Brain microvascular endothelial cell (primary cell): ENCODE measurements around the gene DGKQ.
"Not testable (repeated sequence)": the region's sequence is repeated elsewhere in the genome, so short reads cannot be mapped to it uniquely, and the experiment has no call there.

Source experiments
- DNase-seq: peaks from one replicate; pipeline ENCODE4 v3.0.0-alpha.2; 2020
- H3K27ac ChIP-seq: fragments of 250-450 bp; sonication (Bioruptor Pico); 2 replicates; pipeline ENCODE4 v1.5.1; 2020; ENCODE audit warnings: mild to moderate bottlenecking, moderate library complexity
- H3K27me3 ChIP-seq: fragments of 250-450 bp; sonication (Bioruptor Pico); replicated peaks from 2 replicates; pipeline ENCODE4 v1.5.1; 2020; ENCODE audit warnings: mild to moderate bottlenecking
- H3K36me3 ChIP-seq: fragments of 250-450 bp; sonication (Bioruptor Pico); replicated peaks from 2 replicates; pipeline ENCODE4 v1.5.1; 2020; ENCODE audit warnings: mild to moderate bottlenecking
- H3K4me3 ChIP-seq: 2 replicates; pipeline ENCODE4 v1.5.1; 2011; ENCODE audit warnings: low read depth, mild to moderate bottlenecking, control low read depth, low read length, moderate library complexity
- in situ Hi-C: cut with HindIII; loops from 2 replicates; pipeline ENCODE4 v1.10.0; 2017; ENCODE audit warnings: low sequenced_read_pairs, low pct_ligation_motif_present
- TF ChIP-seq, protein P1 (sequence below): IDR thresholded peaks from 2 replicates; pipeline ENCODE4 v1.5.1; 2011; ENCODE audit warnings: low read depth, mild to moderate bottlenecking, moderate library complexity, low read length, control low read depth, inconsistent platforms; ENCODE audit errors: missing control alignments

DGKQ gene

DNA sequence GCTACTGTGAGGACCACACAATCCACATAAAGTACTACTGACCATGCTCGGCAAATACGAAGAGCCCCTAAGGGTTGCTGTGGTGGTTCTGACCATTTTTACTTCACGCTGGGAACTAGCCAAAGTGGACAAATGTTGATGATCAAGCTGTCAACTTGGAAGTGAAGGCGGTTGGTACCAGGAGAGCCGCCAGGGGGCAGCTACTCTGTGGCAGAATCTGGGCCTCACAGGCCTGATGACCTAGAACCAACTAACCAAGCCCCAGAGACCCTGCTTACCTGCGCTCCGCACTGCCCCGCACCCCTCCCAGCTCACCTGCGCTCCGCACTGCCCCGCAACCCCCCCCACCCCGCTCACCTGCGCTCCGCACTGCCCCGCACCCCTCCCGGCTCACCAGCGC is 46.8 kb downstream of the DGKQ start:
- Histone ChIP-seq H3K27me3 (no peaks in the 10 kb centered on the region), H3K36me3 (no peaks in the 10 kb centered on the region), H3K27ac (no peak overlapping the region), H3K4me3 (no peak overlapping the region)
- TF ChIP-seq, protein P1, sequence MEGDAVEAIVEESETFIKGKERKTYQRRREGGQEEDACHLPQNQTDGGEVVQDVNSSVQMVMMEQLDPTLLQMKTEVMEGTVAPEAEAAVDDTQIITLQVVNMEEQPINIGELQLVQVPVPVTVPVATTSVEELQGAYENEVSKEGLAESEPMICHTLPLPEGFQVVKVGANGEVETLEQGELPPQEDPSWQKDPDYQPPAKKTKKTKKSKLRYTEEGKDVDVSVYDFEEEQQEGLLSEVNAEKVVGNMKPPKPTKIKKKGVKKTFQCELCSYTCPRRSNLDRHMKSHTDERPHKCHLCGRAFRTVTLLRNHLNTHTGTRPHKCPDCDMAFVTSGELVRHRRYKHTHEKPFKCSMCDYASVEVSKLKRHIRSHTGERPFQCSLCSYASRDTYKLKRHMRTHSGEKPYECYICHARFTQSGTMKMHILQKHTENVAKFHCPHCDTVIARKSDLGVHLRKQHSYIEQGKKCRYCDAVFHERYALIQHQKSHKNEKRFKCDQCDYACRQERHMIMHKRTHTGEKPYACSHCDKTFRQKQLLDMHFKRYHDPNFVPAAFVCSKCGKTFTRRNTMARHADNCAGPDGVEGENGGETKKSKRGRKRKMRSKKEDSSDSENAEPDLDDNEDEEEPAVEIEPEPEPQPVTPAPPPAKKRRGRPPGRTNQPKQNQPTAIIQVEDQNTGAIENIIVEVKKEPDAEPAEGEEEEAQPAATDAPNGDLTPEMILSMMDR = peak; percentile 63
- no peak for DNase-seq
- in situ Hi-C loops = no loop called here

DNA sequence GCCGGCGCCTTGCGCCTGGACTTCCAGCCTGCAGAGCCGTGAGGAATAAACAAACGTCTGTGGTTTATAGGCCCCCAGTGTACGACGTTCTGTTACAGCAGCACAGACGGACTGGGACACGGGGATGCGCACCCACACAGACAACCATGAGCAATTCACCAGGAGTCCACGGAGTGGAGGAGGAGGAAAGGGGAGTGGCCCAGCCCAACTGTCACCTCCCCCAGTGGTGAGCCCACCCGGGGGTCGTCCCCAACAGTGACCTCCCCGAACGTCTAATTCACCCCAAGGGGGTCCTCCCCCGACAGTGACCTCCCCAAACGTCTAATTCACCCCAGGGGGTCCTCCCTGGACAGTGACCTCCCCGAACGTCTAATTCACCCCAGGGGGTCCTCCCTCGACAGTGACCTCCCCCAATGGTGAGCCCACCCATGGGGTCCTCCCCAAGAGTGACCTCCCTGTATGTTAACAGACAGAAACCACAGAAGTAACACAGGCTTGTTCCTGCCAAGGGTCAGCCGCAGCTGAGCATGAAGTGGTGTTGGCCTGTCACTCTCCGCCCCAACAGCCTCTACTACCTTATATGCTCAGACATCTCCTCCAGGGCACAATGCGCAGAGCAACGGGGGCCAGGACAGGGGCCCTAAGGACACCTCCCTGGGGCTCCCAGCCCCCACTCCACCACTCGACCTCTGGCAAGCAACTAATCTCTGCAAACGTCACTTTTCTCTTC is 47.4 kb downstream of the DGKQ start:
- no peaks in the 10 kb centered on the region for H3K27me3 ChIP-seq
- in situ Hi-C loops = no loop called here
- no peak for DNase-seq
- H3K4me3 ChIP-seq = no peak overlapping the region
- TF ChIP-seq, protein P1 = no peak
- H3K36me3 ChIP-seq = no peaks in the 10 kb centered on the region
- H3K27ac ChIP-seq = no peak overlapping the region

DNA sequence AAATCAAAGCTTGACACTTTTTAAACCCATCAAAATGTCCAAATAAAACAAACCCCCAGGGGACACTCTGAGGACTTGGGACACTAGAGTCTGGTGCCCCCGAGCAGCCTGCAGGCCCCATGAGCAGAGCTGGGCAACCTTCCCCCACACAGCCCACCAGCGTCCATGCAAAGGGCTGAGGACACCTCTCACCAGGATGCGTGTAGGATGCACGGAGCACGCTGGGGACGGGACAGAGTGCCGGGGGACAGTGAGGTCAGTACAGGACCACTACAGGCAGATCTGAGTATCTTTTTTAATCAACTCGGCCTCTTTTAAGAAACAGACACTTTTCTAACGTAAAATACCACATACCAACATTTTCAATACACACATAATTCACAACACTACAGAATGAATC is 48.2 kb downstream of the DGKQ start:
- TF ChIP-seq, protein P1 = no peak
- in situ Hi-C loops = no loop called here
- no peak overlapping the region for H3K4me3 ChIP-seq
- H3K27me3 ChIP-seq = no peaks in the 10 kb centered on the region
- DNase-seq = no peak
- no peaks in the 10 kb centered on the region for H3K36me3 ChIP-seq
- no peak overlapping the region for H3K27ac ChIP-seq

DNA sequence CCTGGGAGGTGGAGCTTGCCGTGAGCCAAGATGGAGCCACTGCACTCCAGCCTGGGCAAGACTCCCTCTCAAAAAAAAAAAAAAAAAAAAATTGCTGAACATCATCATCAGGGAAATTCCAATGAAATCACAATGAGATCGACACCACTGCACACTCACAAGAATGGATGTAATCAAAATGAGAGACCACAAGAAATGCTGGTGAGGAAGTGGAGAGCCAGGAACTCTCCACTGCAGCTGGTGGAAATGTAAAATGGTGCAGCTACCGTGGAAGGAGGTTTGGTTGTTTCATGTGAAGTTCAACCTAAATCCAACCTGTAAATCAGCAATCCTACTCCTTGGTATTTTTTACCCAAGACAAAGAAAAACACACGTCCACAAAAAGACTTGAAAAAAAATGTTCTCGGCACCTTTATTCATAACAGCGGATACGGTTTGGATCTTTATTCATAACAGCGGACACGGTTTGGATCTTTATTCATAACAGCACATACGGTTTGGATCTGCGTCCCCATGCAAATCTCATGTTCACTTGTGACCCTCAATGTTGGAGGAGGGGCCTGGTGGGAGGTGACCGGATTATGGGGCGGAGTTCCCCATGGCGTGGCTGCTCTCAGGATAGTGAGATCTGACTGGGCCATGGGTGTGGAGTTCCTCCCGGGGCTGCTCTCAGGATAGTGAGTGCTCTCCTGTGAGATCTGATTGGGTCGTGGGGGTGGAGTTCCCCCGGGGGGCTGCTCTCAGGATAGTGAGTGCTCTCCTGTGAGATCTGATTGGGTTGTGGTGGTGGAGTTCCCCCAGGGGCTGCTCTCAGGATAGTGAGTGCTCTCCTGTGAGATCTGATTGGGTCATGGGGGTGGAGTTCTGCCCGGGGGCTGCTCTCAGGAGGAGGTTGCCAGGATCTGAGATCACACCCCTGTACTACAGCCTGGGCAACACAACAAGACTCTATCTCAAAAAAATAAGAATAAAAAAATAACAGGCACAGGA is 49.0 kb downstream of the DGKQ start:
- no peak overlapping the region for H3K4me3 ChIP-seq
- TF ChIP-seq, protein P1 = no peak
- in situ Hi-C loops = no loop called here
- H3K27ac ChIP-seq = peak overlapping the region; percentile 32
- H3K27me3 ChIP-seq = no peaks in the 10 kb centered on the region
- peak; percentile 43 for DNase-seq
- H3K36me3 ChIP-seq = no peaks in the 10 kb centered on the region

GRCh38 chr4:921830-922331 is 51.5 kb downstream of the DGKQ start:
- in situ Hi-C loops = no loop called here
- DNase-seq = no peak
- H3K27ac ChIP-seq = no peak overlapping the region
- H3K4me3 ChIP-seq = no peak overlapping the region
- TF ChIP-seq, protein P1 = no peak
- H3K27me3 ChIP-seq = no peaks in the 10 kb centered on the region
- H3K36me3 ChIP-seq = no peaks in the 10 kb centered on the region

GRCh38 chr4:919004-919680 is 54.2 kb downstream of the DGKQ start:
- H3K27me3 ChIP-seq, H3K27ac ChIP-seq, DNase-seq, H3K36me3 ChIP-seq, in situ Hi-C loops, H3K4me3 ChIP-seq: not testable (repeated sequence)

DNA sequence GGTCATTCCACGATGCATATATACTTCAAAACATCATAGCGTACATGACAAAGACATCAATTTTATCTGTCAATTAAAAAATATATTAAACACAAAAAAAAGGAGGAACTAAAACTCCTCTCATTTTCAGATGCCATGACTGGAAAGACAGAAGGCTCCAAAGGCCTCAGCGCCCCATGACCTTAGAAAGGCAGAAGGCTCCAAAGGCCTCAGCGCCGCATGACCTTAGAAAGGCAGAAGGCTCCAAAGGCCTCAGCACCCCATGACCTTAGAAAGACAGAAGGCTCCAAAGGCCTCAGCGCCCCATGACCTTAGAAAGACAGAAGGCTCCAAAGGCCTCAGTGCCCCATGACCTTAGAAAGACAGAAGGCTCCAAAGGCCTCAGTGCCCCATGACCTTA is 54.8 kb downstream of the DGKQ start:
- H3K27me3 ChIP-seq, H3K27ac ChIP-seq, in situ Hi-C loops, H3K36me3 ChIP-seq, DNase-seq, H3K4me3 ChIP-seq: not testable (repeated sequence)
